T follicular helper cell (primary cell): ENCODE measurements around the gene PRKG1.
"Not testable (repeated sequence)": the region's sequence is repeated elsewhere in the genome, so short reads cannot be mapped to it uniquely, and the experiment has no call there.

ENCODE experiments used
- DNase-seq: peaks from one replicate; pipeline ENCODE4 v3.0.0-alpha.2; 2020; ENCODE audit warnings: low read depth

PRKG1 gene

GRCh38 chr10:51427758-51428157 is 353.5 kb downstream of the PRKG1 start:
- no peak for DNase-seq

GRCh38 chr10:51430506-51430905 is 356.2 kb downstream of the PRKG1 start:
- no peak for DNase-seq

- DNase-seq = no peak
These were observed 359.7 kb downstream of the PRKG1 start for GRCh38 chr10:51433949-51434475.

- no peak for DNase-seq
These were observed 362.5 kb downstream of the PRKG1 start for GRCh38 chr10:51436805-51437204.

GRCh38 chr10:51439645-51440044 is 365.4 kb downstream of the PRKG1 start:
- DNase-seq = no peak

- DNase-seq = no peak
These were observed 371.3 kb downstream of the PRKG1 start for GRCh38 chr10:51445588-51445987.

- no peak for DNase-seq
These were observed 372.8 kb downstream of the PRKG1 start for GRCh38 chr10:51447119-51447518.

GRCh38 chr10:51455762-51456161 is 381.5 kb downstream of the PRKG1 start:
- not testable (repeated sequence) for DNase-seq

- no peak for DNase-seq
These were observed 385.2 kb downstream of the PRKG1 start for GRCh38 chr10:51459476-51459875.

- DNase-seq = no peak
These were observed 387.9 kb downstream of the PRKG1 start for GRCh38 chr10:51462076-51462779.

GRCh38 chr10:51468424-51468823 is 394.1 kb downstream of the PRKG1 start:
- DNase-seq = no peak

- no peak for DNase-seq
These were observed 395.4 kb downstream of the PRKG1 start for GRCh38 chr10:51469686-51470085.

- no peak for DNase-seq
These were observed 397.0 kb downstream of the PRKG1 start for GRCh38 chr10:51471271-51471670.

- no peak for DNase-seq
These were observed 397.9 kb downstream of the PRKG1 start for GRCh38 chr10:51472154-51472553.

GRCh38 chr10:51479711-51480110 is 405.4 kb downstream of the PRKG1 start:
- no peak for DNase-seq

GRCh38 chr10:51485668-51486067 is 411.4 kb downstream of the PRKG1 start:
- DNase-seq = no peak

GRCh38 chr10:51487576-51487975 is 413.3 kb downstream of the PRKG1 start:
- DNase-seq = no peak

- no peak for DNase-seq
These were observed 414.6 kb downstream of the PRKG1 start for GRCh38 chr10:51488766-51489408.

GRCh38 chr10:51498424-51498823 is 424.1 kb downstream of the PRKG1 start:
- no peak for DNase-seq

GRCh38 chr10:51501396-51501795 is 427.1 kb downstream of the PRKG1 start:
- DNase-seq = no peak

- no peak for DNase-seq
These were observed 427.8 kb downstream of the PRKG1 start for GRCh38 chr10:51502124-51502523.

- DNase-seq = no peak
These were observed 429.1 kb downstream of the PRKG1 start for GRCh38 chr10:51503378-51503777.

GRCh38 chr10:51507476-51507875 is 433.2 kb downstream of the PRKG1 start:
- no peak for DNase-seq

- no peak for DNase-seq
These were observed 433.9 kb downstream of the PRKG1 start for GRCh38 chr10:51508156-51508555.
